ENCODE results near the gene SLC5A1.

Gene SLC5A1

GRCh38 chr22:32052244-32052643 lies 9.2 kb downstream of the SLC5A1 start:
- DNase-seq, result no peak

- DNase-seq, result no peak
These were observed 10.1 kb downstream of the SLC5A1 start for GRCh38 chr22:32052936-32053791.

DNA sequence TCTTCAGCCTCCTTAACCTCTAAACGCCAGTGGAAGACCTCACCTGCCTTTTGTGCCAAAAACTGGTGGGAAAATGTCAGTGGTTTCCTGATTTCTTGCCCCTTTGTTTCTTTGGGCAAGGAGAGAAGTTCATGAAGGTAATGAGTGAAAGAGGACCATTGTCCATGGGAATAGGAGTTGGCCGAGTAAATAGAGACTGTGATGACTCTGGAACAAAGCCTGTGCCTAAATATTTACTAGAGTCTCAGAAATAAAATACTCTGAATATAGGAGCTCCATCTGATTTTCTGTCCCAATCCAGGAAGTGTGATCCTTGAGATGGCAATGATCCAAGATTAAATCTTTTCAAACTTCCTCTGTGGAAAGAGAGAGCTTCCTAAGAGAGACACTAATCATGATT lies 12.0 kb downstream of the SLC5A1 start:
- DNase-seq, result no peak

- no peak for DNase-seq
These were observed 15.7 kb downstream of the SLC5A1 start for GRCh38 chr22:32058656-32059260.

DNA sequence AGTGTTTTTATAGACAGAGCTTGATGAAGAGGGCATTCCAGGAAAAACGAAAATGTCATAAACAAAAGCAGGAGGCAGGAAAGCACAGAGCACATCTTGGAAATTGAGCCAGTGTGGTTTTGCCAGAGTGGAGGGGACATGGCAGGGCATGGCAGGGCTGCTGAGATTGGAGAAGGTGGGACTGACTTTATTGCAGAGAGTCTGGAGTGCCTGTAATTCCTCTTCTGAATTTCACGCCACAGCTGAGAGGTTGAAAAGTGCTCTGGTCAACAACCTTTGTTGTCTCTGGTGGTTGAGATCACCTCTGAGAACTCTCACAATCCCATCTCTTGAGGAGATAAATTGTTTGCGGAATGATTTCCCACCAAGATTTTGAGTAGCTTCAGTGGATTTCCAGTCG lies 16.4 kb downstream of the SLC5A1 start:
- DNase-seq, result no peak

- DNase-seq, result no peak
These were observed 20.6 kb downstream of the SLC5A1 start for GRCh38 chr22:32063701-32064100.

GRCh38 chr22:32066820-32067219 lies 23.8 kb downstream of the SLC5A1 start:
- DNase-seq, result no peak

DNA sequence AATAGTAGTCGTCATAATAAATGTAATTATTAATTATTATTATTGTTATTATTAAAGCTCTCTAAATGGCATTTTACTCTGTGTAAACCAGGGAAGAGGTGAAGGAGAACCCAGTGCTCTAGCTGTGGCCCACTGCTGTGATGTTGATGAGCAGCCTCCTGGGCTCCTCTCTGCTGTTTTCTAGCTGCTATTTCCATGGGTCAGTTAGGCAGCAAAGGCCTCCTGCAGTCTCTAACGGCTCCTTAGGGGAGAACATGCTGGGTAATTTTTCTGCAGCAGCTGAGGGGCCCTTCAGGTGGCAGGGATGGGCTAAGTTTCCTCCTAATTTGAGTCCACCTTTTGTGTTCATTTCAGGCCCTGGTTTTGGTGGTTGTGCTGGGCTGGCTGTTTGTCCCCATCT lies 24.6 kb downstream of the SLC5A1 start:
- no peak for DNase-seq

DNA sequence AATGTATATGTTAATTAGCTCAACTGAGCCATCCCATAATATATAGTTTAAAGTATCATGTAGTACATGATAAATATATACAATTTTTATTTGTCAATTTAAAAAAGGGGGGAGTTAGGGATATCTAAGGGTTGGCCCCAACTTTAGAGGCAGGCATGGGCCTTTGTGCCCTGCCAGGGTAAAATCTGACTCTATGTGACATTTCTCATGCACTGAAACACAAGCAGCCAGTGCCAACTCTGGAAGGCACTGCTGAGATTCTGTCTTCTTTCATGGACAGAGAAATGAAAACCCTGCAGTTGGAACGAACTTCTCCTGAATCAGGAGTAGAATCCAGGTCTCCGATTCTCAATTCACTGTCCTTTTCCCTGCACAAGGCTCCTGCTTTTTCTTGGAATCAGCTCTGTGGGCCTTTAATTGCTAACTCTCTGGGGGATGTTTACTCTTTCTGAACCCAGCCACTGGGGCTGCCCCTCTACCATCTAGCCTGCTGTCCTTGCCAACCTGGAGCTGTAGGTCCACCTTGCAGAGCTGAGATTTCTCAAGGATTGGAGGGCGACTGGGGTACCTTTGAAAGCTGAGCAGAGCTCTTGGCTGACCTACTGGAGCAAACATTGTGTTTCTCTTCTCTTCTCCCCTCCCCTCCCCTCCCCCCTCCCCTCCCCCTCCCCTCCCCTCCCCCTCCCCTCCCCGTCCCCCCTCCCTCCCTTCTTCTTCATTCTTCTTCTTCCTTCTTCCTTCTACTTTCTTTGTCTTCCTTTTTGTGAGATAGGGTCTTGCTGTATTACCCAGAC lies 26.7 kb downstream of the SLC5A1 start:
- no peak for DNase-seq

DNA sequence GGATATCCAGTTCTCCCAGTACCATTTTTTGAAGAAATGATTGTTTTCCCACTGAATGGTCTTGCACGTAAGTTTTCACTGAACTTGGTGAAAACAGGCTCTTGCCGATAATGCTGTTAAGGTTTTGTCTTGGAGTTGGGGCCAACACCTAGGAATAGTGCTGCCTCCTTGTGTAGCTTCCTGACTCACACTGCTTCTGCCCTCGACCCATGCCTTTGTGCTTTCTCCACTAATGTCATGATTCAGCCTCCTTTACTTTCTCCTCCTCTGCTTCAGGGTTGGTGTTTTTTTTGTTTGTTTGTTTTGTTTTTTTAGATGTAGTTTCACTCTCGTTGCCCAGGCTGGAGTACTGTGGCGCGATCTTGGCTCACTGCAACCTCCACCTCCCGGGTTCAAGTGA lies 30.2 kb downstream of the SLC5A1 start:
- no peak for DNase-seq

- no peak for DNase-seq
These were observed 30.8 kb downstream of the SLC5A1 start for GRCh38 chr22:32073823-32074380.

DNA sequence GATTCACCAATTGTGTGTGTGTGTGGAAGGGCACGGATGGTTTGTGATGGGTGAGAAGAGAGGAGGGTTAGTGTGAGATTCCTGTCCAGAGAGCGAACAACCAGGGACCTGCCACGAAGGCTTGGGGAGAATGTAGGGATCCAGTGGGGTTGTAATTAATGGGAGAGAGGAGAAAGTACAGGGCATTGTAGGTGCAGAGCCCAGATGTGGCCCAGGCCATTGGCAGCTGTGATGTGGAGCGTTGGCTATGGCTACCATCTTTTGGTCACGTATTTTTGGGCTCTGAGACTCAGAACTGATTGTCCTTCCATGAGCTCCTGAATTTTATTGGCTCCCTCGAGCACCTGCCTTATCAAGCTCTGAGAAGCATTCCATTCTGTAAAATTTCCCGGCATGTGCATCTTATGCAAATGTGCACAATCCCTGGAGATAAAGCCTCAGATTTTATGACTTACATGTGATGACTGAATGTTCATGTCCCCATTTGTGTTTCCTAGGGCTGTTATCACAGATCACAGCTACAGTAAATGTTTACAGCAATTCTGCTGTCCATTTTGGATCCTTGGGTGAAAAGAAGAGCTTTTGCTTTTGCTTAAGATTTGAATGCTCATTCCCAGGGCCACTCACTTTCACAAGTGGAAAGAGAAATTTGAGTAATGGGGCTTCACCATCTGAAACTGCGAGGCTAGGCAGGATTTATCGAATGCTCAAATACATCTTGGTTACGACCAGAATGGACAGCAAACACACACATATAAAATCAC lies 33.1 kb downstream of the SLC5A1 start:
- no peak for DNase-seq

- no peak for DNase-seq
These were observed 33.7 kb downstream of the SLC5A1 start for GRCh38 chr22:32076761-32077084.

DNA sequence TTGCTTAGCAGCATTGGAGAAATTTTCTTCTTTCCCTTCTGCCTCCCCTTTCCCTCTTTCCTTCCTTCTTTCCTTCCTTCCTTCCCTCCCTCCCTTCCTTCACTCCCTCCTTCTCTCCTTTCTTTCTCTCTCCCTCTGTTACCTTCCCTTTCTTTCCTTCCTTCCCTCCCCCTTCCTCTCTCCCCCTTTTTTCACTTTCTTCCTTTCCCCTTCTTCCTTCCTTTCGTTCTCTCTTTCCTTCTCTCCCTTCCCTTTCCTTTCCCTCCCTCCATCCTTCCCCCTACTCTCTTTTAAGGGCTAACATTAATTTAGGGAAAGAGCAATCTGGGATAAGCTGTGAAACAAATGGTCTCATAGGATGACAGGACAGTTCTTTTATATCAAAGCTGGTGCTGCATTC lies 34.1 kb downstream of the SLC5A1 start:
- DNase-seq, result no peak

DNA sequence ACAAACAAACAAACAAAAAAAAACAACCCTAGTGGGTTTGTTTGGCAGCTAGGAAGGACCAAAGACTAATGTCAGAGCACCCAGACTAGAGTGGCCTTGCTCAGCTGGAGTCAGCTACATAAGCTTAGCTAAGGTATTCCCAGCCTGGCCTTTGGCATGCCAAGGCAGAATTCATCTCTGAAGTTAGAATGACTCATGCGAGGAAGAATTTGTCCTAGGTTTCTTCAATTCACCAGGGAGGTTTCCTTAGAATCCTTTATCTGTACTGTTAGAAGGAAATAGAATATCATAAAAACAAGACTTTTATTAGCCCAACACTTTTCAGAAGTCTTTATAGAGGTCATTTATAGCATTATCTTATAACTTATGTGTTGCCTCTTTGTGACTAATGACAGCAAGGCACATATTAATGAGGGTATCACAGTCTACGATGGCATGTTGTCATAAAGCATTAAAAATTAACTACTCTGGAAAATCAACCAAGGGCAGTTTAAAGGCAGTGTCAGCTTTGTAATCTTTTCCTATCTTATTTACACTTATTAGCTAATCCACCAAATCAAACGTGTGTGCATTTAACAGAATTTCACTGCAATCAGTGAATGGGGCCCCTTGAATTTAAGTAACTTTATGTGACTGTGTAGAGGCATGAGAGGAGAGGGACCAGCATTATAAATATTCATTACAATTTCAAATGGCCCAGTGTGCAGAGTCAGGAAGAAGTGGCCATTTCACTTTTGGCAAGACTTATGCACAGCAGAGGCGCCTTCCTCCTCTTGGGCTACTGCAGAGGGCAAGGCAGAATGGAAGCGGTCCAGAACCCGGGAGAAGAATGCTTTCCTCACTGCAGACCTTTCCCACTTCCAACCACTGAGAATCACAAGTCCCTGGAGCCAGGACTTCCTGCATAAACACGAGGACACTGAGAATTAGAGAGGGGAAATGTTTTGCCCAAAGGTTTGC lies 36.3 kb downstream of the SLC5A1 start:
- no peak for DNase-seq

DNA sequence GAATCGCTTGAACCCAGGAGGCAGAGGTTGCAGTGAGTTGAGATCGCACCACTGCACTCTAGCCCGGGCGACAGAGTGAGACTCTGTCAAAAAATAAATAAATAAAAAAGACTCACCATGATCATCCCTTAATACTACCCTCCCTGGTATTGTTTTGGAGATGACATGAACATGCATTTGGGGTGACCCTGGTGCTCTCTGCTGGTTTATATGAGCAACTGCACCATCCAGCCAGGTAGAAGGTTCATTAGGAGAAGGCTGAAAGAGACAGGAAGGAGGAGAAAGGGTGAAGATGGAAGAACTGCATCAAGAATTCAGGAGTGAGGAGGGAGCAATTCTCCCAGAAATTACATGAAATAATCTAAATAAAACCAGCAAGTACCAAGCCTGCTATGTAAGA lies 37.8 kb downstream of the SLC5A1 start:
- DNase-seq, result peak; percentile 7

GRCh38 chr22:32082331-32082730 lies 39.3 kb downstream of the SLC5A1 start:
- DNase-seq, result no peak

- DNase-seq, result no peak
These were observed 39.9 kb downstream of the SLC5A1 start for GRCh38 chr22:32083000-32083399.

- no peak for DNase-seq
These were observed 40.8 kb downstream of the SLC5A1 start for GRCh38 chr22:32083814-32084213.

- DNase-seq, result no peak
These were observed 45.0 kb downstream of the SLC5A1 start for GRCh38 chr22:32088084-32088483.

DNA sequence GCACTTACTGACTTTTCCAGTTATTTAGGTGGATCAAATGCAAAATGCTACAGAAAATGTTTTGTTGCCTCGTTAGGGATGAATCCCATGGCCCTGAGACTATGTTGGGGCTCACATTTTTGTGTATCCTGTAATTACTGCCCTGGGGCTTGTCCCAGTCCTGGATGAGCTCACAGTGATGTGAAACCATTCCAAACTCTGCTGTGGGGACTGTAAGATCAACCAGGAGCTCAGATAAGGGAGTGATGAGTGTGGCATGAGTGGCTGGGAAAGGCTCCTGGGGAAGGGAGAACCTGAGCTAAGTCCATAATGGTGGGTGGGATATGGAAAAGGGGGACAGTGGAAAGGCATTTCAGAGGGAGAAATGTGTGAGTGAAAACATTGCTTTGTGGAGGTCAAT lies 54.0 kb downstream of the SLC5A1 start:
- no peak for DNase-seq

Data from activated gamma-delta T cell treated with Interleukin-2 at 50 U/mL for 16 hours (primary cell).